Kidney (tissue), 14 donors: ENCODE data around the gene ANAPC15. TPM values are rescaled to one million over a fixed set of nuclear protein-coding genes. Genes with fewer than 3 reads are reported as not detected.

Source experiments
- DNase-seq, 5 donors: peaks; one replicate each; pipeline ENCODE4 v3.0.0-alpha.2; 2013 to 2020
- FAIRE-seq: peaks from 2 replicates; lab custom pipeline; 2012; peaks lifted over from hg19 to GRCh38; lab: Jason Lieb, UNC
- H3K27ac ChIP-seq, 2 donors: one replicate each; pipeline ENCODE4 v1.7.0; 2013; ENCODE audit warnings: low read depth in 2 of 2, low read length in 2 of 2, inconsistent platforms in 1 of 2
- H3K27me3 ChIP-seq: one replicate; pipeline ENCODE4 v1.7.1; 2013; ENCODE audit warnings: low read length, inconsistent platforms; ENCODE audit not compliant: control insufficient read depth, insufficient read depth
- H3K36me3 ChIP-seq, 3 donors: one replicate each; pipeline versions ENCODE4 v1.7.0 to v1.7.1; 2013; ENCODE audit warnings: low read length in 3 of 3, control low read depth in 1 of 3, inconsistent platforms in 1 of 3; ENCODE audit not compliant: insufficient read depth in 3 of 3, control insufficient read depth in 2 of 3
- H3K4me1 ChIP-seq, 3 donors: one replicate each; pipeline versions ENCODE4 v1.7.0 to v1.7.1; 2013; ENCODE audit warnings: low read length in 3 of 3, inconsistent platforms in 1 of 3, low read depth in 1 of 3; ENCODE audit not compliant: control insufficient read depth in 2 of 3, insufficient read depth in 2 of 3
- H3K4me3 ChIP-seq, 3 donors: one replicate each; pipeline versions ENCODE4 v1.7.0 to v1.8.1; 2013; ENCODE audit warnings: low read length in 3 of 3, control low read depth in 1 of 3, inconsistent platforms in 1 of 3
- H3K9ac ChIP-seq, 3 donors: one replicate each; pipeline versions ENCODE4 v1.7.0 to v1.7.1; 2013; ENCODE audit warnings: low read length in 3 of 3, control low read depth in 1 of 3, inconsistent platforms in 1 of 3
- H3K9me3 ChIP-seq, 3 donors: one replicate each; pipeline versions ENCODE4 v1.7.0 to v1.7.1; 2013; ENCODE audit warnings: low read length in 3 of 3, control low read depth in 1 of 3, inconsistent platforms in 1 of 3; ENCODE audit not compliant: control insufficient read depth in 2 of 3, insufficient read depth in 1 of 3
- intact Hi-C: fragments of 100-400 bp; cut with DNase I; formaldehyde crosslinking; loops from one replicate; pipeline ENCODE4 v1.11.1; 2022
- polyA plus RNA-seq: library from polyadenylated mRNA; stranded (reverse); fragments of 350-450 nt; fragmentation: Illumina TruSeq; extraction: RNeasy Lipid Tissue Mini Kit (QIAGEN cat#74804); gene quantifications from one replicate; pipeline ENCODE4 v1.2.3, GENCODE V29; 2014; ENCODE audit warnings: low read depth, low replicate concordance; ENCODE audit not compliant: insufficient read depth
- total RNA-seq: library from RNA; stranded (reverse); fragmentation: NEBNext Ultra II Directional; extraction: Animal tissue kit (Norgen Biotek cat#: 25700); gene quantifications from one replicate; pipeline ENCODE4 v1.2.1, GENCODE V29; 2021
- TF ChIP-seq, protein P1 (sequence below): IDR thresholded peaks from 3 replicates; pipeline ENCODE4 v1.5.1; 2012; ENCODE audit warnings: mild to moderate bottlenecking, moderate library complexity, borderline replicate concordance; ENCODE audit not compliant: insufficient read depth; ENCODE audit errors: extremely low read depth
- donor health status: control.
- donor health status: control.
- donor health status: control.
- donor health status: control.
- donor health status: control.
- donor health status: DM: yes; HTN: yes; CAD: no.
- donor health status: Normal renal cell carcinoma (clear cell type).

The ANAPC15 gene
- total and polyA plus RNA-seq, 2 donors from 2014 or later, result 30.0 to 79.8 TPM

DNA sequence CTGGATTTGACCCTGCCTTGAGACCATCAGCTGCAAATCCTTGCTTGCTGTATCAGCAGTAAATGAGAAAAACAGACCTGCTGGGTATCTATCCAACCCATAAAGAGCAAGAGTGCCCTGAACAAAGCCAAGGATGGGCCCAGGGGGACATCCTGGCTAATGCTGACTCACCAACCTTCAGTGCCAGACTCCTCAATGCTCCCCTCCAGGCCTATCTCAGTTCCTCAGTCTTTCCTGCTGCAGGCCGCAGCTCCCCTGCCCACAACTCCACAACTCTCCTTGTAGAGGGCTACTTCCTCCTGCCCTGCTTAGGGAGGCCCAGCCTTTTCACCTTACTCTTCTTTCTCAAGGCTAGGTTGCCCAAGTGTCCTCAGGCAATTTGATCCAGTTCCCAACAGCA is 12.0 kb downstream of the ANAPC15 start:
- no peaks in the 10 kb centered on the region for H3K9me3 ChIP-seq
- intact Hi-C loops, result no loop called here
- no peak overlapping the region for H3K9ac ChIP-seq
- no peaks in the 10 kb centered on the region for H3K27me3 ChIP-seq
- FAIRE-seq, result no peak
- no peak for DNase-seq
- H3K36me3 ChIP-seq, result peaks cover 3 to 36% (median 27%) of the 10 kb centered on the region in 3 donors
- TF ChIP-seq, protein P1, sequence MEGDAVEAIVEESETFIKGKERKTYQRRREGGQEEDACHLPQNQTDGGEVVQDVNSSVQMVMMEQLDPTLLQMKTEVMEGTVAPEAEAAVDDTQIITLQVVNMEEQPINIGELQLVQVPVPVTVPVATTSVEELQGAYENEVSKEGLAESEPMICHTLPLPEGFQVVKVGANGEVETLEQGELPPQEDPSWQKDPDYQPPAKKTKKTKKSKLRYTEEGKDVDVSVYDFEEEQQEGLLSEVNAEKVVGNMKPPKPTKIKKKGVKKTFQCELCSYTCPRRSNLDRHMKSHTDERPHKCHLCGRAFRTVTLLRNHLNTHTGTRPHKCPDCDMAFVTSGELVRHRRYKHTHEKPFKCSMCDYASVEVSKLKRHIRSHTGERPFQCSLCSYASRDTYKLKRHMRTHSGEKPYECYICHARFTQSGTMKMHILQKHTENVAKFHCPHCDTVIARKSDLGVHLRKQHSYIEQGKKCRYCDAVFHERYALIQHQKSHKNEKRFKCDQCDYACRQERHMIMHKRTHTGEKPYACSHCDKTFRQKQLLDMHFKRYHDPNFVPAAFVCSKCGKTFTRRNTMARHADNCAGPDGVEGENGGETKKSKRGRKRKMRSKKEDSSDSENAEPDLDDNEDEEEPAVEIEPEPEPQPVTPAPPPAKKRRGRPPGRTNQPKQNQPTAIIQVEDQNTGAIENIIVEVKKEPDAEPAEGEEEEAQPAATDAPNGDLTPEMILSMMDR, result no peak
- H3K4me1 ChIP-seq, result peaks cover 8 to 23% (median 13%) of the 10 kb centered on the region in 3 donors
- H3K27ac ChIP-seq, result no peak overlapping the region
- no peak overlapping the region for H3K4me3 ChIP-seq

DNA sequence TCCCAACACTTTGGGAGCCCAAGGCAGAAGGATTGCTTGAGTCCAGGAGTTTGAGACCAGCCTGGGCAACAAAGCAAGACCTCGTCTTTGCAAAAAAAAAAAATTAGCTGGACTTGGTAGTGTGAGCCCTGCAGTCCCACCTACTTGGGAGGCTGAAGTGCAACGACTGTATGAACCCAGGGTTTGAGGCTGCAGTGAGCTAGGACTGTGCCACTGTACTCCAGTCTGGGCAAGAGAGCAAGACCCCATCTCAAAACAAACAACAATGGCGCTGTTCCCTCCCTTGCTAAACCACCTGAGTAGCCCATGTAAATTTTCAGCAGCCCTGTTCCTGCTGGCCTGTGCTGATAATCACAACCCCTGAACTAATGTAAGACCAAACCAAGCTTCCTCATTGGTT is 12.5 kb downstream of the ANAPC15 start:
- Histone ChIP-seq H3K36me3 (peaks cover 3 to 36% (median 30%) of the 10 kb centered on the region in 3 donors), H3K27me3 (no peaks in the 10 kb centered on the region), H3K4me1 (peaks cover 8 to 23% (median 13%) of the 10 kb centered on the region in 3 donors), H3K27ac (no peak overlapping the region), H3K4me3 (no peak overlapping the region), H3K9ac (no peak overlapping the region), H3K9me3 (no peaks in the 10 kb centered on the region)
- intact Hi-C loops, result no loop called here
- no peak for DNase-seq
- TF ChIP-seq, protein P1, result no peak
- no peak for FAIRE-seq

DNA sequence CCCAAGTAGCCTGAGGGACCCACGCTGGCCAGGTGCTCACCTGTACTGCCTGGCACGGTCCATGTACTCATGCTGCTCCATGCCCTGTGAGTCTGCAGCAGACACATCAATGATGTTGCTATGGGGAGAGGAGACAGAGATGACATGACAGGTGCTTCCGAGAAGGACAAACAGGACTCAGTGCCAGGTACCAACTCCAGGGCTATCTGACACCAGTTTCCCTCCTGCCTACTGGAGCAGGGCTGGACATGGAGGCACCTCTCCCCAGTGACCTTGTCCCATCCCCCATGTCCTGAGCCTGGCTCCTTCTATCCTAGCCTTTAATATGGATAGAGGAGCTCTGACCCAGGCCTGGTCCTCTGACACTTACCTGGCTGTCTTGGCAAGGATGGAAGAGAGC is 13.8 kb downstream of the ANAPC15 start:
- Histone ChIP-seq H3K27ac (no peak overlapping the region), H3K9me3 (no peaks in the 10 kb centered on the region), H3K36me3 (peaks cover 3 to 41% (median 36%) of the 10 kb centered on the region in 3 donors), H3K27me3 (no peaks in the 10 kb centered on the region), H3K4me3 (no peak overlapping the region), H3K4me1 (peaks cover 8 to 23% (median 11%) of the 10 kb centered on the region in 3 donors), H3K9ac (no peak overlapping the region)
- TF ChIP-seq, protein P1, result no peak
- FAIRE-seq (no peak), DNase-seq (no peak)
- intact Hi-C loops, result no loop called here

DNA sequence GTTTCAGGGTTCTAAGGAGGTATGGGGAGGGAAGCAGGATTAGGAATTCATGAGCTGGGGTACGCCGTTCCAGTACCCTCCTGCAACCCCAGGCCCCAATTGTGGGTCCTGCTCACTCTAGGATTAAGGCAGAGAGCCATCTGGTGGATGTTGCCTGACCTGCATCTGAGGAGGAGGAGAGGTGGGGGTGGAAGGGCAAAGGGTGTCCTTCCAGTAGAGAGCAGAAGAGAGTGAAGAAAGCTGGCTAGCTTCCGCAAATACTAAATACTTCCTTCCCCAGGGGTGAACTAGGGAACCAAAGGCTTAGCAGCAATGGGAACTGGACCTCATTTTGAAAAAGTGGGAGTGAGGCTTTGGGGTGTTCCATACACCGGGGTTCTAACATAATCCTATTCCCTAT is 21.2 kb downstream of the ANAPC15 start:
- TF ChIP-seq, protein P1, result peak; percentile 94
- Histone ChIP-seq H3K36me3 (peaks cover 0 to 16% (median 11%) of the 10 kb centered on the region in 3 donors), H3K9ac (peak overlapping the region in 1 of 3 donors; percentile 49), H3K27me3 (no peaks in the 10 kb centered on the region), H3K4me1 (peaks cover 0 to 11% (median 0%) of the 10 kb centered on the region in 3 donors), H3K4me3 (no peak overlapping the region), H3K27ac (peak overlapping the region in 1 of 2 donors; percentile 20), H3K9me3 (no peaks in the 10 kb centered on the region)
- DNase-seq (peak in 4 of 5 donors; percentile 76 to 89 (median 77)), FAIRE-seq (no peak)
- intact Hi-C loops, result loop anchor here (5.0 kb wide), 1 partner anchor 64 kb away; no protein-coding TSS in a partner anchor
